Measurements from ENCODE around the gene EVI5L.

- no peak for TF ChIP-seq YEATS2 (CRISPR knock-in tag; IDR thresholded peaks at IDR 0.05; ENCODE audit: borderline replicate concordance)
- no peak for TF ChIP-seq ZNF660 (CRISPR knock-in tag; IDR thresholded peaks at IDR 0.05; ENCODE audit: borderline replicate concordance, low read depth)
- TF ChIP-seq, protein P1, sequence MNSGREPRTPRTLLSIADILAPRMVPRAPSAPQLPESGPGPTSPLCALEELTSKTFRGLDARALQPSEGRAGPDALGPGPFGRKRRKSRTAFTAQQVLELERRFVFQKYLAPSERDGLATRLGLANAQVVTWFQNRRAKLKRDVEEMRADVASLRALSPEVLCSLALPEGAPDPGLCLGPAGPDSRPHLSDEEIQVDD (CRISPR knock-in tag; IDR thresholded peaks at IDR 0.05; ENCODE audit: borderline replicate concordance) = no peak
- no peak for TF ChIP-seq POLR2A (IDR thresholded peaks at IDR 0.05; ENCODE audit: insufficient read depth in 1 of 2, low read depth in 2 of 2, low read length in 2 of 2)
- no peak for TF ChIP-seq GTF2F1 (IDR thresholded peaks at IDR 0.05; ENCODE audit: low read length)
Observed at GRCh38 chr19:7894612-7895309, 64.7 kb downstream of the EVI5L start.
